Hepatocyte (in vitro differentiated cells): ENCODE data around the gene MAP3K5.

Experiments
- EZH2 ChIP-seq: fragments of 200-600 bp; sonication (generic); IDR thresholded peaks from 2 replicates; pipeline ENCODE4 v1.6.1; 2016; ENCODE audit warnings: antibody characterized with exemption, mild to moderate bottlenecking, borderline replicate concordance
- EZH2phosphoT487 ChIP-seq: fragments of 200-600 bp; sonication (generic); IDR thresholded peaks from one replicate; pipeline ENCODE4 v1.6.1; 2018; ENCODE audit warnings: antibody characterized with exemption, mild to moderate bottlenecking, low read depth, moderate library complexity; ENCODE audit not compliant: unreplicated experiment, severe bottlenecking
- TF ChIP-seq, protein P1 (sequence below): fragments of 200-600 bp; sonication (generic); IDR thresholded peaks from 2 replicates; pipeline ENCODE4 v1.5.1; 2016; ENCODE audit warnings: antibody characterized with exemption, mild to moderate bottlenecking; ENCODE audit not compliant: poor library complexity

DNA sequence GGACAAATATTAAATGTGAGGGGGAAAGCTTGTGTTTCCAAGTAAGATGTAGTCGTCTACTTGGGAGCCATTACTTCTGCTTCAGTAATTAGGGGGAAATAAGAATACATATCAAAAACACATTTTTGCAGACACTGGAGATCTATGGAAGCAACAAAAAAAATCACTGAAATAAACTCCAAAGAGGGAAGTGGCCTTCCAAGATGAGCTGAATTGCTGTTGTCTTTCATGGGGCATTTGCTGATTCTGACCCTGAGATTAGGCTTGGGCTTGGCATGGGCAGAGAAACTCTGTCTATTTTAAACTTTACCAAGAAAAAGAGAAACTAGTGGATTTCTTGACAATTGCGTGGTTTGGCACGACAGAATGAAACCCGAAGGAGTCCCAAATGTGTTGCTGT lies 120.1 kb downstream of the MAP3K5 start:
- TF ChIP-seq, protein P1, sequence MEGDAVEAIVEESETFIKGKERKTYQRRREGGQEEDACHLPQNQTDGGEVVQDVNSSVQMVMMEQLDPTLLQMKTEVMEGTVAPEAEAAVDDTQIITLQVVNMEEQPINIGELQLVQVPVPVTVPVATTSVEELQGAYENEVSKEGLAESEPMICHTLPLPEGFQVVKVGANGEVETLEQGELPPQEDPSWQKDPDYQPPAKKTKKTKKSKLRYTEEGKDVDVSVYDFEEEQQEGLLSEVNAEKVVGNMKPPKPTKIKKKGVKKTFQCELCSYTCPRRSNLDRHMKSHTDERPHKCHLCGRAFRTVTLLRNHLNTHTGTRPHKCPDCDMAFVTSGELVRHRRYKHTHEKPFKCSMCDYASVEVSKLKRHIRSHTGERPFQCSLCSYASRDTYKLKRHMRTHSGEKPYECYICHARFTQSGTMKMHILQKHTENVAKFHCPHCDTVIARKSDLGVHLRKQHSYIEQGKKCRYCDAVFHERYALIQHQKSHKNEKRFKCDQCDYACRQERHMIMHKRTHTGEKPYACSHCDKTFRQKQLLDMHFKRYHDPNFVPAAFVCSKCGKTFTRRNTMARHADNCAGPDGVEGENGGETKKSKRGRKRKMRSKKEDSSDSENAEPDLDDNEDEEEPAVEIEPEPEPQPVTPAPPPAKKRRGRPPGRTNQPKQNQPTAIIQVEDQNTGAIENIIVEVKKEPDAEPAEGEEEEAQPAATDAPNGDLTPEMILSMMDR = no peak
- TF ChIP-seq EZH2phosphoT487 = no peak
- no peak for TF ChIP-seq EZH2
